Measurements from ENCODE around the gene NDC80. TPM values are rescaled to one million over a fixed set of nuclear protein-coding genes. Genes with fewer than 3 reads are reported as not detected.

NDC80 gene
- total RNA-seq, 1 experiment from 2014 or later: 43.0 TPM

- TF ChIP-seq MYBL2 (CRISPR knock-in tag; IDR thresholded peaks at IDR 0.05): no peak
- no peak for TF ChIP-seq NR3C1 (CRISPR knock-in tag; conservative IDR thresholded peaks at IDR 0.05; ENCODE audit: low read depth)
- TF ChIP-seq SMAD4 (CRISPR knock-in tag; IDR thresholded peaks at IDR 0.05): no peak
- TF ChIP-seq SOX15 (CRISPR knock-in tag; IDR thresholded peaks at IDR 0.05): no peak
- no peak for TF ChIP-seq ZNF121 (CRISPR knock-in tag; IDR thresholded peaks at IDR 0.05)
- Mint-ChIP-seq H3K27ac (no peak overlapping the region), H3K27me3 (ENCODE audit: low read depth) (no peaks in the 10 kb centered on the region), H3K36me3 (no peaks in the 10 kb centered on the region), H3K4me3 (no peak overlapping the region), H3K9me3 (no peaks in the 10 kb centered on the region), H3K4me1 (peaks cover 4% of the 10 kb centered on the region; the same call in 1 of the 2 replicates)
- DNase-seq (ENCODE audit: low spot score) (no peak), ATAC-seq (no peak)
- ChIA-PET POLR2A (no interaction called here), CTCF (interaction anchor here (1.1 to 1.9 kb wide), 2 partner anchors 15 to 16 kb away, joined by 5 to 10 read pairs; no protein-coding TSS in a partner anchor)
Measured at GRCh38 chr18:2526329-2526728, 45.0 kb upstream of the NDC80 start.

- H3K4me1 Mint-ChIP-seq: peaks cover 4% of the 10 kb centered on the region; the same call in 1 of the 2 replicates
- ChIA-PET CTCF (interaction anchor here (1.6 kb wide), 1 partner anchor 13 kb away, joined by 3 read pairs; no protein-coding TSS in a partner anchor), POLR2A (no interaction called here)
- ATAC-seq (peak; percentile 69), DNase-seq (ENCODE audit: low spot score) (peak; percentile 12)
- TF ChIP-seq TEAD4 (CRISPR knock-in tag; IDR thresholded peaks at IDR 0.05): no peak
- TF ChIP-seq TCF7 (CRISPR knock-in tag; IDR thresholded peaks at IDR 0.05; ENCODE audit: low read depth): no peak
- H3K27me3 Mint-ChIP-seq (ENCODE audit: low read depth): no peaks in the 10 kb centered on the region
- H3K36me3 Mint-ChIP-seq: peaks cover 16% of the 10 kb centered on the region
- H3K4me3 Mint-ChIP-seq: no peak overlapping the region
- peaks cover 23% of the 10 kb centered on the region for H3K9me3 Mint-ChIP-seq
- H3K27ac Mint-ChIP-seq: no peak overlapping the region; the same call in 1 of the 2 replicates
Measured at GRCh38 chr18:2529154-2529553, 42.2 kb upstream of the NDC80 start.

DNA sequence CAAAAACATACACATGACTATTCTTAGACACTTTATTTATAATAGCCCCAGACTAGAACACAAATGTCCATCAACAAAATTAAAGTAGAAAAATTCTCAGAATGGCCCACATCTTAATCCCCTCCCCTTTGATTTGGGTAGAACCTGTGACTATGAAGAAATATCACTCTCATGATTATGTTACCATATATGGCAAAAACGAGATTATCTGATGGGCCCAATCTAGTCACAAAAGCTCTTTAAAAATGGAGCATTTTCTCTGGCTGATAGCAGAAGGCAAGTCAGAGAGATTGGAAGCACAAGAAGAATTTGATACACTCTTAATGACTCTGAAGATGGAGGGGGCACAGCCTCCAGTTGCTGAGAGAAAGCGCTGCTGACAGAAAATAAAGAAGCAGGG is 39.6 kb upstream of the NDC80 start:
- ChIA-PET POLR2A (no interaction called here), CTCF (no interaction called here)
- H3K36me3 Mint-ChIP-seq: peaks cover 20% of the 10 kb centered on the region
- DNase-seq (ENCODE audit: low spot score): no peak
- no peak for ATAC-seq
- TF ChIP-seq ZNF416 (CRISPR knock-in tag; IDR thresholded peaks at IDR 0.05): no peak
- no peak for TF ChIP-seq HMGA2 (CRISPR knock-in tag; IDR thresholded peaks at IDR 0.05)
- TF ChIP-seq, protein P1, sequence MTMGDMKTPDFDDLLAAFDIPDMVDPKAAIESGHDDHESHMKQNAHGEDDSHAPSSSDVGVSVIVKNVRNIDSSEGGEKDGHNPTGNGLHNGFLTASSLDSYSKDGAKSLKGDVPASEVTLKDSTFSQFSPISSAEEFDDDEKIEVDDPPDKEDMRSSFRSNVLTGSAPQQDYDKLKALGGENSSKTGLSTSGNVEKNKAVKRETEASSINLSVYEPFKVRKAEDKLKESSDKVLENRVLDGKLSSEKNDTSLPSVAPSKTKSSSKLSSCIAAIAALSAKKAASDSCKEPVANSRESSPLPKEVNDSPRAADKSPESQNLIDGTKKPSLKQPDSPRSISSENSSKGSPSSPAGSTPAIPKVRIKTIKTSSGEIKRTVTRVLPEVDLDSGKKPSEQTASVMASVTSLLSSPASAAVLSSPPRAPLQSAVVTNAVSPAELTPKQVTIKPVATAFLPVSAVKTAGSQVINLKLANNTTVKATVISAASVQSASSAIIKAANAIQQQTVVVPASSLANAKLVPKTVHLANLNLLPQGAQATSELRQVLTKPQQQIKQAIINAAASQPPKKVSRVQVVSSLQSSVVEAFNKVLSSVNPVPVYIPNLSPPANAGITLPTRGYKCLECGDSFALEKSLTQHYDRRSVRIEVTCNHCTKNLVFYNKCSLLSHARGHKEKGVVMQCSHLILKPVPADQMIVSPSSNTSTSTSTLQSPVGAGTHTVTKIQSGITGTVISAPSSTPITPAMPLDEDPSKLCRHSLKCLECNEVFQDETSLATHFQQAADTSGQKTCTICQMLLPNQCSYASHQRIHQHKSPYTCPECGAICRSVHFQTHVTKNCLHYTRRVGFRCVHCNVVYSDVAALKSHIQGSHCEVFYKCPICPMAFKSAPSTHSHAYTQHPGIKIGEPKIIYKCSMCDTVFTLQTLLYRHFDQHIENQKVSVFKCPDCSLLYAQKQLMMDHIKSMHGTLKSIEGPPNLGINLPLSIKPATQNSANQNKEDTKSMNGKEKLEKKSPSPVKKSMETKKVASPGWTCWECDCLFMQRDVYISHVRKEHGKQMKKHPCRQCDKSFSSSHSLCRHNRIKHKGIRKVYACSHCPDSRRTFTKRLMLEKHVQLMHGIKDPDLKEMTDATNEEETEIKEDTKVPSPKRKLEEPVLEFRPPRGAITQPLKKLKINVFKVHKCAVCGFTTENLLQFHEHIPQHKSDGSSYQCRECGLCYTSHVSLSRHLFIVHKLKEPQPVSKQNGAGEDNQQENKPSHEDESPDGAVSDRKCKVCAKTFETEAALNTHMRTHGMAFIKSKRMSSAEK (CRISPR knock-in tag; IDR thresholded peaks at IDR 0.05; ENCODE audit: borderline replicate concordance): no peak
- TF ChIP-seq ZBTB21 (CRISPR knock-in tag; IDR thresholded peaks at IDR 0.05; ENCODE audit: borderline replicate concordance): no peak
- no peak for TF ChIP-seq TCF7 (CRISPR knock-in tag; IDR thresholded peaks at IDR 0.05; ENCODE audit: low read depth)
- TF ChIP-seq EMX1 (CRISPR knock-in tag; IDR thresholded peaks at IDR 0.05): no peak
- no peak for TF ChIP-seq FOXJ3 (CRISPR knock-in tag; IDR thresholded peaks at IDR 0.05; ENCODE audit: borderline replicate concordance)
- no peak for TF ChIP-seq CREM (CRISPR knock-in tag; IDR thresholded peaks at IDR 0.05)
- TF ChIP-seq OVOL2 (CRISPR knock-in tag; IDR thresholded peaks at IDR 0.05; ENCODE audit: borderline replicate concordance): no peak
- TF ChIP-seq, protein P2, sequence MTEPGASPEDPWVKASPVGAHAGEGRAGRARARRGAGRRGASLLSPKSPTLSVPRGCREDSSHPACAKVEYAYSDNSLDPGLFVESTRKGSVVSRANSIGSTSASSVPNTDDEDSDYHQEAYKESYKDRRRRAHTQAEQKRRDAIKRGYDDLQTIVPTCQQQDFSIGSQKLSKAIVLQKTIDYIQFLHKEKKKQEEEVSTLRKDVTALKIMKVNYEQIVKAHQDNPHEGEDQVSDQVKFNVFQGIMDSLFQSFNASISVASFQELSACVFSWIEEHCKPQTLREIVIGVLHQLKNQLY (CRISPR knock-in tag; IDR thresholded peaks at IDR 0.05): no peak
- TF ChIP-seq E2F1 (CRISPR knock-in tag; IDR thresholded peaks at IDR 0.05): no peak
- no peak for TF ChIP-seq MYBL2 (CRISPR knock-in tag; IDR thresholded peaks at IDR 0.05)
- TF ChIP-seq ELF4 (CRISPR knock-in tag; IDR thresholded peaks at IDR 0.05; ENCODE audit: low read depth): no peak
- no peak for TF ChIP-seq RORB (CRISPR knock-in tag; IDR thresholded peaks at IDR 0.05)
- H3K4me1 Mint-ChIP-seq: peaks cover 4% of the 10 kb centered on the region; the same call in 1 of the 2 replicates
- peaks cover 27% of the 10 kb centered on the region for H3K9me3 Mint-ChIP-seq
- H3K27me3 Mint-ChIP-seq (ENCODE audit: low read depth): no peaks in the 10 kb centered on the region
- no peak overlapping the region for H3K4me3 Mint-ChIP-seq
- H3K27ac Mint-ChIP-seq: no peak overlapping the region

Measured in WTC11 (cell line).